ENCODE data around the gene TSPAN4. TPM values are rescaled to one million over a fixed set of nuclear protein-coding genes. Genes with fewer than 3 reads are reported as not detected.

Gene TSPAN4
- total RNA-seq, 1 donor from 2014 or later, result 175 TPM

GRCh38 chr11:898143-898511, 55.5 kb downstream of the TSPAN4 start:
- Mint-ChIP-seq H3K27ac (ENCODE audit: unreplicated experiment) (no peak overlapping the region), H3K4me1 (ENCODE audit: unreplicated experiment) (peaks cover 1% of the 10 kb centered on the region), H3K4me3 (ENCODE audit: unreplicated experiment) (no peak overlapping the region), H3K27me3 (ENCODE audit: unreplicated experiment) (no peaks in the 10 kb centered on the region), H3K36me3 (ENCODE audit: unreplicated experiment) (peaks cover 21% of the 10 kb centered on the region), H3K9me3 (ENCODE audit: unreplicated experiment) (no peaks in the 10 kb centered on the region)
- no peak for DNase-seq (ENCODE audit: extremely low spot score, unreplicated experiment)
- TF ChIP-seq CTCF (IDR thresholded peaks at IDR 0.05), result peak; percentile 47

GRCh38 chr11:898540-899190, 56.0 kb downstream of the TSPAN4 start:
- no peaks in the 10 kb centered on the region for H3K4me1 Mint-ChIP-seq (ENCODE audit: unreplicated experiment)

GRCh38 chr11:899724-900123, 57.1 kb downstream of the TSPAN4 start:
- H3K36me3 Mint-ChIP-seq (ENCODE audit: unreplicated experiment), result peaks cover 25% of the 10 kb centered on the region
- no peak overlapping the region for H3K4me3 Mint-ChIP-seq (ENCODE audit: unreplicated experiment)
- no peaks in the 10 kb centered on the region for H3K27me3 Mint-ChIP-seq (ENCODE audit: unreplicated experiment)
- TF ChIP-seq CTCF (IDR thresholded peaks at IDR 0.05), result no peak
- no peaks in the 10 kb centered on the region for H3K4me1 Mint-ChIP-seq (ENCODE audit: unreplicated experiment)
- no peak for DNase-seq (ENCODE audit: extremely low spot score, unreplicated experiment)
- H3K27ac Mint-ChIP-seq (ENCODE audit: unreplicated experiment), result no peak overlapping the region
- no peaks in the 10 kb centered on the region for H3K9me3 Mint-ChIP-seq (ENCODE audit: unreplicated experiment)

More at GRCh38 chr11:898540-899190, 56.0 kb downstream of the TSPAN4 start:
- peak; percentile 12 for TF ChIP-seq CTCF (IDR thresholded peaks at IDR 0.05)
- DNase-seq (ENCODE audit: extremely low spot score, unreplicated experiment), result no peak
- Mint-ChIP-seq H3K36me3 (ENCODE audit: unreplicated experiment) (peaks cover 21% of the 10 kb centered on the region), H3K4me3 (ENCODE audit: unreplicated experiment) (no peak overlapping the region), H3K27ac (ENCODE audit: unreplicated experiment) (no peak overlapping the region), H3K9me3 (ENCODE audit: unreplicated experiment) (no peaks in the 10 kb centered on the region), H3K27me3 (ENCODE audit: unreplicated experiment) (no peaks in the 10 kb centered on the region)

- Mint-ChIP-seq H3K4me1 (ENCODE audit: unreplicated experiment) (no peaks in the 10 kb centered on the region), H3K36me3 (ENCODE audit: unreplicated experiment) (peaks cover 25% of the 10 kb centered on the region), H3K27ac (ENCODE audit: unreplicated experiment) (no peak overlapping the region), H3K27me3 (ENCODE audit: unreplicated experiment) (no peaks in the 10 kb centered on the region), H3K9me3 (ENCODE audit: unreplicated experiment) (no peaks in the 10 kb centered on the region), H3K4me3 (ENCODE audit: unreplicated experiment) (no peak overlapping the region)
- no peak for TF ChIP-seq CTCF (IDR thresholded peaks at IDR 0.05)
- no peak for DNase-seq (ENCODE audit: extremely low spot score, unreplicated experiment)
These were observed 57.9 kb downstream of the TSPAN4 start for GRCh38 chr11:900545-900944.

GRCh38 chr11:901452-902061, 58.9 kb downstream of the TSPAN4 start:
- Mint-ChIP-seq H3K4me3 (ENCODE audit: unreplicated experiment) (no peak overlapping the region), H3K4me1 (ENCODE audit: unreplicated experiment) (no peaks in the 10 kb centered on the region), H3K27me3 (ENCODE audit: unreplicated experiment) (no peaks in the 10 kb centered on the region), H3K36me3 (ENCODE audit: unreplicated experiment) (peaks cover 25% of the 10 kb centered on the region), H3K9me3 (ENCODE audit: unreplicated experiment) (no peaks in the 10 kb centered on the region), H3K27ac (ENCODE audit: unreplicated experiment) (no peak overlapping the region)
- no peak for DNase-seq (ENCODE audit: extremely low spot score, unreplicated experiment)
- no peak for TF ChIP-seq CTCF (IDR thresholded peaks at IDR 0.05)
